H1 (cell line): ENCODE measurements around the gene RPS21. TPM values are rescaled to one million over a fixed set of nuclear protein-coding genes. Genes with fewer than 3 reads are reported as not detected.

Experiments used
- JUND ChIP-seq: IDR thresholded peaks from 2 replicates; pipeline ENCODE4 v1.6.1; 2011; ENCODE audit warnings: mild to moderate bottlenecking, improper control_type of control experiment, low read length
- NANOG ChIP-seq: IDR thresholded peaks from 2 replicates; pipeline ENCODE4 v1.6.1; 2011; ENCODE audit warnings: low read length, low read depth, mild to moderate bottlenecking, inconsistent platforms; ENCODE audit not compliant: insufficient read depth, poor library complexity, severe bottlenecking
- RBBP5 ChIP-seq: IDR thresholded peaks from 2 replicates; pipeline ENCODE4 v1.7.1; 2012; ENCODE audit warnings: low read depth, mild to moderate bottlenecking, inconsistent platforms, low read length, moderate library complexity, borderline replicate concordance
- SIN3A ChIP-seq, 2 experiments: IDR thresholded peaks in 1 of 2; conservative IDR thresholded peaks in 1 of 2; 2 replicates each; pipeline ENCODE4 v1.6.1; 2011 to 2012; ENCODE audit warnings: low read length in 2 of 2, improper control_type of control experiment in 1 of 2, low read depth in 1 of 2, mild to moderate bottlenecking in 1 of 2
- TCF12 ChIP-seq: IDR thresholded peaks from 2 replicates; pipeline ENCODE4 v1.6.1; 2011; ENCODE audit warnings: low read depth, mild to moderate bottlenecking, low read length
- polyA plus RNA-seq, 7 experiments: library from polyadenylated mRNA; depleted of rRNA in 3 of 7; stranded (reverse) in 5 of 7; unstranded in 2 of 7; fragments of >200 nt in 5 of 7; fragments of 200-250 nt in 2 of 7; gene quantifications; 1 replicate in 5 of 7; 2 replicates in 1 of 7; 4 replicates in 1 of 7; pipeline versions ENCODE4 v1.2.1 to v1.2.3, GENCODE V29; 2011 to 2013; ENCODE audit warnings: missing spikeins in 2 of 7, mixed read lengths in 2 of 7
- total RNA-seq: library from RNA; stranded (reverse); fragmentation: NEBNext Ultra II Directional; extraction: Animal tissue kit (Norgen Biotek cat#: 25700); gene quantifications from 2 replicates; pipeline ENCODE4 v1.2.1, GENCODE V29; 2021

The RPS21 gene
- total and polyA plus RNA-seq, 2 of the 8 experiments (the other 6 are each of a cell fraction or from before 2014, with no cell fraction given): 1,787 to 7,219 TPM

GRCh38 chr20:62361799-62362589 lies 24.9 kb upstream of the RPS21 start (continued):
- TF ChIP-seq RBBP5 (peak; percentile 31; the same call in 1 of the 2 replicates), SIN3A (conservative IDR thresholded peaks at IDR 0.05 in 1 of 2, IDR thresholded peaks at IDR 0.05 in 1 of 2; ENCODE audit: low read depth in 1 of 2, low read length in 2 of 2) (peak in 1 of 2 experiments; percentile 64; a peak in 1 of 4 replicates), TCF12 (peak; percentile 91), NANOG (no peak), JUND (peak; percentile 53; the same call in 1 of the 2 replicates)
